ENCODE measurements around the gene SLC30A3.

SLC30A3 gene

GRCh38 chr2:27288610-27289009 lies 25.8 kb upstream of the SLC30A3 start:
- Histone ChIP-seq H3F3A (ENCODE audit: control insufficient read depth, insufficient read depth) (0 out of 2 replicates have a peak, but pooled peaks cover 2% of the 10 kb centered on the region), H3K4me1 (ENCODE audit: control insufficient read depth, low read length) (peaks cover 49% of the 10 kb centered on the region), H3K9me3 (ENCODE audit: control insufficient read depth, insufficient read depth, low read length) (no peaks in the 10 kb centered on the region), H4K20me1 (ENCODE audit: control insufficient read depth, insufficient read depth, low read depth, low read length) (no peaks in the 10 kb centered on the region), H3K36me3 (ENCODE audit: control insufficient read depth, low read length) (no peaks in the 10 kb centered on the region), H3K79me2 (ENCODE audit: control insufficient read depth, low read length) (no peaks in the 10 kb centered on the region), H3K4me2 (ENCODE audit: low read length) (no peak overlapping the region), H3K27ac (ENCODE audit: low read depth, low read length) (no peak overlapping the region), H3K9me2 (replicated peaks; ENCODE audit: control insufficient read depth, low read length) (no peaks in the 10 kb centered on the region), H3K27me3 (ENCODE audit: control insufficient read depth, low read length) (no peaks in the 10 kb centered on the region), H3K4me3 (ENCODE audit: low read length) (no peak overlapping the region)
- TF ChIP-seq EZH2phosphoT487 (IDR thresholded peaks at IDR 0.05; ENCODE audit: borderline replicate concordance, low read length), result no peak
- no peak for TF ChIP-seq CTCF (IDR thresholded peaks at IDR 0.05; ENCODE audit: low read depth, low read length, poor library complexity, severe bottlenecking)

- Histone ChIP-seq H3K27me3 (ENCODE audit: control insufficient read depth, low read length) (no peaks in the 10 kb centered on the region), H3K4me1 (ENCODE audit: control insufficient read depth, low read length) (peaks cover 20% of the 10 kb centered on the region), H3K27ac (ENCODE audit: low read depth, low read length) (no peak overlapping the region), H3K9me3 (ENCODE audit: control insufficient read depth, insufficient read depth, low read length) (no peaks in the 10 kb centered on the region), H3K79me2 (ENCODE audit: control insufficient read depth, low read length) (no peaks in the 10 kb centered on the region), H3F3A (ENCODE audit: control insufficient read depth, insufficient read depth) (0 out of 2 replicates have a peak, but pooled peaks cover 2% of the 10 kb centered on the region), H3K9me2 (replicated peaks; ENCODE audit: control insufficient read depth, low read length) (no peaks in the 10 kb centered on the region), H3K36me3 (ENCODE audit: control insufficient read depth, low read length) (no peaks in the 10 kb centered on the region), H4K20me1 (ENCODE audit: control insufficient read depth, insufficient read depth, low read depth, low read length) (no peaks in the 10 kb centered on the region), H3K4me3 (ENCODE audit: low read length) (no peak overlapping the region), H3K4me2 (ENCODE audit: low read length) (no peak overlapping the region)
- TF ChIP-seq EZH2phosphoT487 (IDR thresholded peaks at IDR 0.05; ENCODE audit: borderline replicate concordance, low read length) (no peak), CTCF (IDR thresholded peaks at IDR 0.05; ENCODE audit: low read depth, low read length, poor library complexity, severe bottlenecking) (no peak)
These were observed 22.6 kb upstream of the SLC30A3 start for GRCh38 chr2:27285481-27285880.

- no peak for TF ChIP-seq CTCF (IDR thresholded peaks at IDR 0.05; ENCODE audit: low read depth, low read length, poor library complexity, severe bottlenecking)
- TF ChIP-seq EZH2phosphoT487 (IDR thresholded peaks at IDR 0.05; ENCODE audit: borderline replicate concordance, low read length), result no peak
- Histone ChIP-seq H3K9me3 (ENCODE audit: control insufficient read depth, insufficient read depth, low read length) (no peaks in the 10 kb centered on the region), H3K4me3 (ENCODE audit: low read length) (no peak overlapping the region), H3K4me1 (ENCODE audit: control insufficient read depth, low read length) (peaks cover 18% of the 10 kb centered on the region), H3K9me2 (replicated peaks; ENCODE audit: control insufficient read depth, low read length) (no peaks in the 10 kb centered on the region), H4K20me1 (ENCODE audit: control insufficient read depth, insufficient read depth, low read depth, low read length) (no peaks in the 10 kb centered on the region), H3K4me2 (ENCODE audit: low read length) (no peak overlapping the region), H3K27ac (ENCODE audit: low read depth, low read length) (no peak overlapping the region), H3K79me2 (ENCODE audit: control insufficient read depth, low read length) (no peaks in the 10 kb centered on the region), H3K36me3 (ENCODE audit: control insufficient read depth, low read length) (no peaks in the 10 kb centered on the region), H3F3A (ENCODE audit: control insufficient read depth, insufficient read depth) (0 out of 2 replicates have a peak, but pooled peaks cover 2% of the 10 kb centered on the region), H3K27me3 (ENCODE audit: control insufficient read depth, low read length) (no peaks in the 10 kb centered on the region)
These were observed 22.1 kb upstream of the SLC30A3 start for GRCh38 chr2:27284996-27285395.

Measured in DOHH2 (cell line).